ENCODE measurements around the gene IL5RA.

IL5RA gene

GRCh38 chr3:3107181-3107580 is 3.0 kb downstream of the IL5RA start:
- DNase-seq: no peak

GRCh38 chr3:3105815-3106214 is 4.4 kb downstream of the IL5RA start:
- no peak for DNase-seq

- DNase-seq: no peak
These were observed 4.9 kb downstream of the IL5RA start for GRCh38 chr3:3105246-3105645.

GRCh38 chr3:3102751-3103150 is 7.4 kb downstream of the IL5RA start:
- DNase-seq: no peak

GRCh38 chr3:3101660-3102458 is 8.3 kb downstream of the IL5RA start:
- no peak for DNase-seq

GRCh38 chr3:3097958-3098357 is 12.2 kb downstream of the IL5RA start:
- no peak for DNase-seq

GRCh38 chr3:3089017-3089416 is 21.2 kb downstream of the IL5RA start:
- DNase-seq: no peak

- DNase-seq: no peak
These were observed 22.3 kb downstream of the IL5RA start for GRCh38 chr3:3087716-3088465.

GRCh38 chr3:3087279-3087678 is 22.9 kb downstream of the IL5RA start:
- DNase-seq: no peak

GRCh38 chr3:3086239-3086638 is 23.9 kb downstream of the IL5RA start:
- DNase-seq: no peak

- no peak for DNase-seq
These were observed 24.4 kb downstream of the IL5RA start for GRCh38 chr3:3085782-3086181.

- DNase-seq: no peak
These were observed 25.3 kb downstream of the IL5RA start for GRCh38 chr3:3084890-3085289.

- DNase-seq: no peak
These were observed 27.8 kb downstream of the IL5RA start for GRCh38 chr3:3082234-3082924.

GRCh38 chr3:3081381-3082233 is 28.6 kb downstream of the IL5RA start:
- DNase-seq: no peak

GRCh38 chr3:3080309-3080708 is 29.9 kb downstream of the IL5RA start:
- no peak for DNase-seq

- no peak for DNase-seq
These were observed 35.5 kb downstream of the IL5RA start for GRCh38 chr3:3074551-3075257.

GRCh38 chr3:3071136-3071535 is 39.0 kb downstream of the IL5RA start:
- no peak for DNase-seq

- DNase-seq: no peak
These were observed 40.5 kb downstream of the IL5RA start for GRCh38 chr3:3069723-3070122.

- DNase-seq: no peak
These were observed 41.8 kb downstream of the IL5RA start for GRCh38 chr3:3068358-3068881.

- DNase-seq: no peak
These were observed 43.3 kb downstream of the IL5RA start for GRCh38 chr3:3066910-3067309.

- no peak for DNase-seq
These were observed 43.8 kb downstream of the IL5RA start for GRCh38 chr3:3066378-3066777.

GRCh38 chr3:3065876-3066275 is 44.3 kb downstream of the IL5RA start:
- no peak for DNase-seq
